Measurements from ENCODE around the gene TNFAIP8.

GRCh38 chr5:119418606-119419100, 62.8 kb downstream of the TNFAIP8 start:
- TF ChIP-seq, protein P1, sequence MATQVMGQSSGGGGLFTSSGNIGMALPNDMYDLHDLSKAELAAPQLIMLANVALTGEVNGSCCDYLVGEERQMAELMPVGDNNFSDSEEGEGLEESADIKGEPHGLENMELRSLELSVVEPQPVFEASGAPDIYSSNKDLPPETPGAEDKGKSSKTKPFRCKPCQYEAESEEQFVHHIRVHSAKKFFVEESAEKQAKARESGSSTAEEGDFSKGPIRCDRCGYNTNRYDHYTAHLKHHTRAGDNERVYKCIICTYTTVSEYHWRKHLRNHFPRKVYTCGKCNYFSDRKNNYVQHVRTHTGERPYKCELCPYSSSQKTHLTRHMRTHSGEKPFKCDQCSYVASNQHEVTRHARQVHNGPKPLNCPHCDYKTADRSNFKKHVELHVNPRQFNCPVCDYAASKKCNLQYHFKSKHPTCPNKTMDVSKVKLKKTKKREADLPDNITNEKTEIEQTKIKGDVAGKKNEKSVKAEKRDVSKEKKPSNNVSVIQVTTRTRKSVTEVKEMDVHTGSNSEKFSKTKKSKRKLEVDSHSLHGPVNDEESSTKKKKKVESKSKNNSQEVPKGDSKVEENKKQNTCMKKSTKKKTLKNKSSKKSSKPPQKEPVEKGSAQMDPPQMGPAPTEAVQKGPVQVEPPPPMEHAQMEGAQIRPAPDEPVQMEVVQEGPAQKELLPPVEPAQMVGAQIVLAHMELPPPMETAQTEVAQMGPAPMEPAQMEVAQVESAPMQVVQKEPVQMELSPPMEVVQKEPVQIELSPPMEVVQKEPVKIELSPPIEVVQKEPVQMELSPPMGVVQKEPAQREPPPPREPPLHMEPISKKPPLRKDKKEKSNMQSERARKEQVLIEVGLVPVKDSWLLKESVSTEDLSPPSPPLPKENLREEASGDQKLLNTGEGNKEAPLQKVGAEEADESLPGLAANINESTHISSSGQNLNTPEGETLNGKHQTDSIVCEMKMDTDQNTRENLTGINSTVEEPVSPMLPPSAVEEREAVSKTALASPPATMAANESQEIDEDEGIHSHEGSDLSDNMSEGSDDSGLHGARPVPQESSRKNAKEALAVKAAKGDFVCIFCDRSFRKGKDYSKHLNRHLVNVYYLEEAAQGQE (IDR thresholded peaks at IDR 0.05; ENCODE audit: unreplicated experiment), result no peak
- no peak for TF ChIP-seq CTCF (conservative IDR thresholded peaks at IDR 0.05; ENCODE audit: low read depth in 2 of 2)

Data from GM23338 (cell line).